Stimulated activated effector memory CD8-positive, alpha-beta T cell treated with anti-CD3 and anti-CD28 coated beads, Interleukin-12 subunit alpha, Interleukin-12 subunit beta, amount 100 ng/mL, for 72 hours (primary cell): ENCODE results near the gene SELENOI.
"Not testable (repeated sequence)": the region's sequence is repeated elsewhere in the genome, so short reads cannot be mapped to it uniquely, and the experiment has no call there.

Experiments
- ATAC-seq: fragments of 150-1000 bp; cut with Tn5 transposase; 2 replicates; pipeline ENCODE4 v1.10.0; 2021
- DNase-seq, 2 donors: peaks; one replicate each; pipeline ENCODE4 v3.0.0; 2021 to 2022; ENCODE audit warnings: low spot score in 2 of 2
- H3K27ac Mint-ChIP-seq: one replicate; pipeline ENCODE4 v1.8.0; 2022; ENCODE audit warnings: mild to moderate bottlenecking, mixed read lengths
- H3K36me3 Mint-ChIP-seq: one replicate; pipeline ENCODE4 v1.8.0; 2022; ENCODE audit warnings: mild to moderate bottlenecking, mixed read lengths
- H3K4me1 Mint-ChIP-seq: one replicate; pipeline ENCODE4 v1.8.0; 2022; ENCODE audit warnings: mixed read lengths
- H3K4me3 Mint-ChIP-seq: one replicate; pipeline ENCODE4 v1.8.0; 2022; ENCODE audit warnings: mild to moderate bottlenecking, mixed read lengths
- H3K9me3 Mint-ChIP-seq: one replicate; pipeline ENCODE4 v1.8.0; 2022; ENCODE audit warnings: mixed read lengths

The SELENOI gene

GRCh38 chr2:26345545-26346453, at the start of gene SELENOI:
SELENOI (plus strand) TSS chr2:26346143; CDS start chr2:26346233, 90 bp downstream.
- peak within 1 kb of the TSS; percentile 96 for H3K27ac Mint-ChIP-seq
- H3K4me1 Mint-ChIP-seq = peaks cover 25% of the 10 kb centered on the region
- peak; percentile 96 for ATAC-seq
- peaks cover 49% of the 10 kb centered on the region for H3K36me3 Mint-ChIP-seq
- H3K9me3 Mint-ChIP-seq = no peaks in the 10 kb centered on the region
- DNase-seq = peak; percentile 99 to 100
- peak within 1 kb of the TSS; percentile 94 for H3K4me3 Mint-ChIP-seq

GRCh38 chr2:26297061-26297460, 48.9 kb upstream of the SELENOI start:
- H3K9me3 Mint-ChIP-seq = no peaks in the 10 kb centered on the region

GRCh38 chr2:26298286-26298637, 47.7 kb upstream of the SELENOI start:
- no peaks in the 10 kb centered on the region for H3K9me3 Mint-ChIP-seq
- H3K4me3 Mint-ChIP-seq = no peak overlapping the region
- DNase-seq (no peak), ATAC-seq (no peak)
- H3K36me3 Mint-ChIP-seq = no peaks in the 10 kb centered on the region
- H3K4me1 Mint-ChIP-seq = no peaks in the 10 kb centered on the region
- no peak overlapping the region for H3K27ac Mint-ChIP-seq

More at GRCh38 chr2:26297061-26297460, 48.9 kb upstream of the SELENOI start:
- DNase-seq (no peak), ATAC-seq (no peak)
- no peak overlapping the region for H3K4me3 Mint-ChIP-seq
- H3K4me1 Mint-ChIP-seq = no peaks in the 10 kb centered on the region
- H3K27ac Mint-ChIP-seq = no peak overlapping the region
- H3K36me3 Mint-ChIP-seq = no peaks in the 10 kb centered on the region

GRCh38 chr2:26298638-26299393, 47.1 kb upstream of the SELENOI start:
- ATAC-seq (peak; percentile 66), DNase-seq (no peak)
- Mint-ChIP-seq H3K9me3 (no peaks in the 10 kb centered on the region), H3K36me3 (no peaks in the 10 kb centered on the region), H3K4me3 (no peak overlapping the region), H3K4me1 (no peaks in the 10 kb centered on the region), H3K27ac (no peak overlapping the region)

GRCh38 chr2:26299471-26300101, 46.4 kb upstream of the SELENOI start:
- Mint-ChIP-seq H3K27ac (no peak overlapping the region), H3K36me3 (no peaks in the 10 kb centered on the region), H3K4me3 (no peak overlapping the region), H3K9me3 (no peaks in the 10 kb centered on the region), H3K4me1 (no peaks in the 10 kb centered on the region)
- ATAC-seq = no peak
- DNase-seq = no peak

GRCh38 chr2:26300234-26300925, 45.6 kb upstream of the SELENOI start:
- no peak for DNase-seq

GRCh38 chr2:26302846-26303245, 43.1 kb upstream of the SELENOI start:
- ATAC-seq = no peak
- H3K27ac Mint-ChIP-seq = no peak overlapping the region

More at GRCh38 chr2:26300234-26300925, 45.6 kb upstream of the SELENOI start:
- H3K9me3 Mint-ChIP-seq = no peaks in the 10 kb centered on the region
- H3K4me1 Mint-ChIP-seq = no peaks in the 10 kb centered on the region
- no peak for ATAC-seq
- H3K4me3 Mint-ChIP-seq = no peak overlapping the region
- H3K36me3 Mint-ChIP-seq = no peaks in the 10 kb centered on the region
- no peak overlapping the region for H3K27ac Mint-ChIP-seq

GRCh38 chr2:26305094-26305493, 40.8 kb upstream of the SELENOI start:
- not testable (repeated sequence) for DNase-seq, H3K4me3 Mint-ChIP-seq, ATAC-seq, H3K27ac Mint-ChIP-seq, H3K4me1 Mint-ChIP-seq, H3K9me3 Mint-ChIP-seq, H3K36me3 Mint-ChIP-seq

More at GRCh38 chr2:26302846-26303245, 43.1 kb upstream of the SELENOI start:
- H3K9me3 Mint-ChIP-seq = no peaks in the 10 kb centered on the region
- H3K36me3 Mint-ChIP-seq = no peaks in the 10 kb centered on the region
- no peak for DNase-seq
- H3K4me1 Mint-ChIP-seq = no peaks in the 10 kb centered on the region
- H3K4me3 Mint-ChIP-seq = no peak overlapping the region

GRCh38 chr2:26305540-26305939, 40.4 kb upstream of the SELENOI start:
- ATAC-seq (no peak), DNase-seq (no peak)
- Mint-ChIP-seq H3K4me1 (no peaks in the 10 kb centered on the region), H3K36me3 (no peaks in the 10 kb centered on the region), H3K27ac (no peak overlapping the region), H3K4me3 (no peak overlapping the region), H3K9me3 (no peaks in the 10 kb centered on the region)

- Mint-ChIP-seq H3K36me3 (no peaks in the 10 kb centered on the region), H3K4me1 (no peaks in the 10 kb centered on the region), H3K27ac (no peak overlapping the region), H3K9me3 (no peaks in the 10 kb centered on the region), H3K4me3 (no peak overlapping the region)
- ATAC-seq (no peak), DNase-seq (no peak)
Observed at GRCh38 chr2:26309921-26310320, 36.0 kb upstream of the SELENOI start.

GRCh38 chr2:26312471-26312870, 33.5 kb upstream of the SELENOI start:
- ATAC-seq (no peak), DNase-seq (no peak)
- Mint-ChIP-seq H3K9me3 (no peaks in the 10 kb centered on the region), H3K4me1 (no peaks in the 10 kb centered on the region), H3K27ac (peak overlapping the region; percentile 45), H3K4me3 (no peak overlapping the region), H3K36me3 (no peaks in the 10 kb centered on the region)

GRCh38 chr2:26313446-26313845, 32.5 kb upstream of the SELENOI start:
- Mint-ChIP-seq H3K4me1 (no peaks in the 10 kb centered on the region), H3K36me3 (no peaks in the 10 kb centered on the region), H3K9me3 (no peaks in the 10 kb centered on the region), H3K4me3 (no peak overlapping the region), H3K27ac (no peak overlapping the region)
- DNase-seq (no peak), ATAC-seq (no peak)

- ATAC-seq (no peak), DNase-seq (no peak)
- H3K4me1 Mint-ChIP-seq = peaks cover under 1% of the 10 kb centered on the region
- H3K4me3 Mint-ChIP-seq = no peak overlapping the region
- no peaks in the 10 kb centered on the region for H3K36me3 Mint-ChIP-seq
- no peak overlapping the region for H3K27ac Mint-ChIP-seq
- H3K9me3 Mint-ChIP-seq = no peaks in the 10 kb centered on the region
Observed at GRCh38 chr2:26314243-26314642, 31.7 kb upstream of the SELENOI start.

- H3K36me3 Mint-ChIP-seq = no peaks in the 10 kb centered on the region
- DNase-seq (no peak), ATAC-seq (no peak)
- no peak overlapping the region for H3K27ac Mint-ChIP-seq
- H3K4me3 Mint-ChIP-seq = no peak overlapping the region
- H3K4me1 Mint-ChIP-seq = peaks cover 6% of the 10 kb centered on the region
- H3K9me3 Mint-ChIP-seq = no peaks in the 10 kb centered on the region
Observed at GRCh38 chr2:26316041-26316440, 29.9 kb upstream of the SELENOI start.

GRCh38 chr2:26316845-26317244, 29.1 kb upstream of the SELENOI start:
- Mint-ChIP-seq H3K9me3 (no peaks in the 10 kb centered on the region), H3K4me3 (no peak overlapping the region), H3K27ac (no peak overlapping the region), H3K36me3 (no peaks in the 10 kb centered on the region), H3K4me1 (peaks cover 6% of the 10 kb centered on the region)
- no peak for ATAC-seq
- DNase-seq = no peak
